Keratinocyte (primary cell): ENCODE data around the gene PRKAA2. TPM values are rescaled to one million over a fixed set of nuclear protein-coding genes. Genes with fewer than 3 reads are reported as not detected.
A peak's percentile ranks its signal among the peaks of the same experiment; 100 is the strongest.

Experiments
- DNase-seq: peaks from one replicate; pipeline ENCODE4 v3.0.0-alpha.2; 2011; ENCODE audit warnings: low read depth, missing footprints, low spot score
- FAIRE-seq: peaks from 2 replicates; lab custom pipeline; 2011; peaks lifted over from hg19 to GRCh38; lab: Jason Lieb, UNC
- H2AFZ ChIP-seq: 2 replicates; pipeline ENCODE4 v1.6.0; 2012; ENCODE audit warnings: low read length, control low read depth, inconsistent platforms; ENCODE audit not compliant: control insufficient read depth
- H3K27ac ChIP-seq: 2 replicates; pipeline ENCODE4 v1.5.1; 2011; ENCODE audit warnings: low read length; ENCODE audit not compliant: control insufficient read depth, insufficient read depth
- H3K27me3 ChIP-seq: 3 replicates; pipeline ENCODE4 v1.6.0; 2011; ENCODE audit warnings: low read length; ENCODE audit not compliant: control insufficient read depth, insufficient read depth; ENCODE audit errors: extremely low read depth
- H3K36me3 ChIP-seq, 2 experiments: 2 replicates in 1 of 2; 3 replicates in 1 of 2; pipeline ENCODE4 v1.5.1; 2011; ENCODE audit warnings: low read length in 2 of 2, mild to moderate bottlenecking in 1 of 2; ENCODE audit not compliant: control insufficient read depth in 2 of 2, insufficient read depth in 2 of 2; ENCODE audit errors: extremely low read depth in 1 of 2
- H3K4me1 ChIP-seq: 3 replicates; pipeline ENCODE4 v1.5.1; 2011; ENCODE audit warnings: low read length; ENCODE audit not compliant: control insufficient read depth, insufficient read depth; ENCODE audit errors: extremely low read depth
- H3K4me2 ChIP-seq: 3 replicates; pipeline ENCODE4 v1.6.0; 2011; ENCODE audit warnings: low read depth, low read length; ENCODE audit not compliant: control insufficient read depth, insufficient read depth; ENCODE audit errors: extremely low read depth
- H3K4me3 ChIP-seq, 3 experiments: fragments of 200-600 bp in 1 of 3; sonication (generic) in 1 of 3; 2 replicates in 2 of 3; 3 replicates in 1 of 3; pipeline ENCODE4 v1.5.1; 2011 to 2016; ENCODE audit warnings: low read length in 3 of 3, mild to moderate bottlenecking in 3 of 3, control low read depth in 2 of 3, inconsistent platforms in 1 of 3, low read depth in 1 of 3, mixed read lengths in 1 of 3, mixed run types in 1 of 3, moderate library complexity in 1 of 3; ENCODE audit not compliant: control insufficient read depth in 2 of 3, insufficient read depth in 2 of 3; ENCODE audit errors: extremely low read depth in 1 of 3
- H3K79me2 ChIP-seq: 2 replicates; pipeline ENCODE4 v1.6.0; 2012; ENCODE audit warnings: low read length; ENCODE audit not compliant: control insufficient read depth, insufficient read depth
- H3K9ac ChIP-seq: 3 replicates; pipeline ENCODE4 v1.6.0; 2011; ENCODE audit warnings: low read length; ENCODE audit not compliant: control insufficient read depth, insufficient read depth; ENCODE audit errors: extremely low read depth
- H3K9me1 ChIP-seq: 3 replicates; pipeline ENCODE4 v1.6.0; 2011; ENCODE audit warnings: low read length; ENCODE audit not compliant: control insufficient read depth, insufficient read depth; ENCODE audit errors: extremely low read depth
- H3K9me3 ChIP-seq: 2 replicates; pipeline ENCODE4 v1.5.1; 2012; ENCODE audit warnings: low read depth, low read length; ENCODE audit not compliant: control insufficient read depth
- H4K20me1 ChIP-seq: 3 replicates; pipeline ENCODE4 v1.6.0; 2011; ENCODE audit warnings: low read length; ENCODE audit not compliant: control insufficient read depth, insufficient read depth; ENCODE audit errors: extremely low read depth
- EZH2 ChIP-seq: IDR thresholded peaks from one replicate; pipeline ENCODE4 v1.6.1; 2012; ENCODE audit warnings: inconsistent platforms, mild to moderate bottlenecking, low read length, moderate library complexity
- dilution Hi-C: fragments of 300-500 bp; cut with MboI; formaldehyde crosslinking; loops from one replicate; pipeline ENCODE4 v1.7.0; 2020; ENCODE audit warnings: low sequenced_read_pairs; ENCODE audit not compliant: extremely low pct_ligation_motif_present
- polyA plus RNA-seq, 5 experiments: library from polyadenylated mRNA; depleted of rRNA in 3 of 5; stranded (reverse) in 3 of 5; stranded (forward) in 1 of 5; unstranded in 1 of 5; fragments of >200 nt; gene quantifications; 1 replicate in 1 of 5; 2 replicates in 3 of 5; 3 replicates in 1 of 5; pipeline versions ENCODE4 v1.2.1 to v1.2.3, GENCODE V29; 2011 to 2012; ENCODE audit warnings: missing spikeins in 2 of 5, low read depth in 1 of 5, low replicate concordance in 1 of 5
- TF ChIP-seq, protein P1 (sequence below), 3 experiments: IDR thresholded peaks in 1 of 3; conservative IDR thresholded peaks in 1 of 3; optimal IDR thresholded peaks in 1 of 3; 2 replicates in 2 of 3; 3 replicates in 1 of 3; pipeline versions ENCODE3 to v1.5.1; 2011; ENCODE audit warnings: low read length in 3 of 3, mild to moderate bottlenecking in 3 of 3, moderate library complexity in 2 of 3, control low read depth in 1 of 3, inconsistent platforms in 1 of 3; ENCODE audit not compliant: insufficient read depth in 2 of 3; ENCODE audit errors: extremely low read depth in 1 of 3

The PRKAA2 gene
- polyA plus RNA-seq, 1 donor (not counting 4 experiments of a cell fraction or from before 2014, with no cell fraction given) = 0.21 TPM

DNA sequence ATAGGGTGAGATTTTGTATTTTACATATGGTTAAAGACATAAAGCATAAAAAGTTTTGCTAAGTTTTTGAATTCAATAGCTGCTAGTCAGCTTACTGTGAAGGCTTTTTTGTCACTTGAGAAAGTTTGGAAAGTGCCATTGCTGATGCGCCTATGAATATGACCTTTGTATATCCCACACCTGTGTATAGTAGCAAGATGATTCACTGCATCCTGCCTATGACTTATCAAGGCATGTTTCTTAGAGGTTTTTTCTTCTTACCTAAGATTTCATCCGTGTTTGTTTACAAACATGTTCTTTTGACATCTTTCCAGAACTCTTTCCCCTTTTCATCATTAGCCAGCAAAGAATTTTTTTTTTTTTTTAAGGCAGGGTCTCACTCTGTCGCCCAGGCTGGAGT is 51.5 kb downstream of the PRKAA2 start:
- H3K4me2 ChIP-seq = no peak overlapping the region
- H3K4me3 ChIP-seq = no peak overlapping the region
- no peaks in the 10 kb centered on the region for H3K79me2 ChIP-seq
- no peak overlapping the region for H2AFZ ChIP-seq
- no peaks in the 10 kb centered on the region for H3K9me1 ChIP-seq
- H3K36me3 ChIP-seq = no peaks in the 10 kb centered on the region
- no peak overlapping the region for H3K27ac ChIP-seq
- H3K4me1 ChIP-seq = no peaks in the 10 kb centered on the region
- no peaks in the 10 kb centered on the region for H3K9me3 ChIP-seq
- TF ChIP-seq, protein P1, sequence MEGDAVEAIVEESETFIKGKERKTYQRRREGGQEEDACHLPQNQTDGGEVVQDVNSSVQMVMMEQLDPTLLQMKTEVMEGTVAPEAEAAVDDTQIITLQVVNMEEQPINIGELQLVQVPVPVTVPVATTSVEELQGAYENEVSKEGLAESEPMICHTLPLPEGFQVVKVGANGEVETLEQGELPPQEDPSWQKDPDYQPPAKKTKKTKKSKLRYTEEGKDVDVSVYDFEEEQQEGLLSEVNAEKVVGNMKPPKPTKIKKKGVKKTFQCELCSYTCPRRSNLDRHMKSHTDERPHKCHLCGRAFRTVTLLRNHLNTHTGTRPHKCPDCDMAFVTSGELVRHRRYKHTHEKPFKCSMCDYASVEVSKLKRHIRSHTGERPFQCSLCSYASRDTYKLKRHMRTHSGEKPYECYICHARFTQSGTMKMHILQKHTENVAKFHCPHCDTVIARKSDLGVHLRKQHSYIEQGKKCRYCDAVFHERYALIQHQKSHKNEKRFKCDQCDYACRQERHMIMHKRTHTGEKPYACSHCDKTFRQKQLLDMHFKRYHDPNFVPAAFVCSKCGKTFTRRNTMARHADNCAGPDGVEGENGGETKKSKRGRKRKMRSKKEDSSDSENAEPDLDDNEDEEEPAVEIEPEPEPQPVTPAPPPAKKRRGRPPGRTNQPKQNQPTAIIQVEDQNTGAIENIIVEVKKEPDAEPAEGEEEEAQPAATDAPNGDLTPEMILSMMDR (optimal IDR thresholded peaks at IDR 0.05 in 1 of 3, IDR thresholded peaks at IDR 0.05 in 1 of 3, conservative IDR thresholded peaks at IDR 0.05 in 1 of 3; ENCODE audit: extremely low read depth in 1 of 3, insufficient read depth in 2 of 3, low read length in 3 of 3) = no peak
- TF ChIP-seq EZH2 = no peak
- H3K27me3 ChIP-seq = no peaks in the 10 kb centered on the region
- DNase-seq (no peak), FAIRE-seq (peak; percentile 20)
- dilution Hi-C loops = no loop called here
- H3K9ac ChIP-seq = no peak overlapping the region
- no peaks in the 10 kb centered on the region for H4K20me1 ChIP-seq

DNA sequence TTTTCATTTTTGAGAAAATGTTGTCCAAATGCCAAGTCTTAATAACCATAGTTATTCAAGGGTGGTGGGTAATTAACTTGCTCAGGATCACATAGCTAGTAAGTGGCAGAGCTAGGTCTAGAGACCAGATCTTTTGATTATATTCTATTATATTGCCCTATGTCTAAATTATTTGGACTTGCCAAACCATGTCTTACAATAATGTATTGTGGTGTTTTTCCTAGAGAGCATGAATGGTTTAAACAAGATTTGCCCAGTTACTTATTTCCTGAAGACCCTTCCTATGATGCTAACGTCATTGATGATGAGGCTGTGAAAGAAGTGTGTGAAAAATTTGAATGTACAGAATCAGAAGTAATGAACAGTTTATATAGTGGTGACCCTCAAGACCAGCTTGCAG is 58.6 kb downstream of the PRKAA2 start:
- no peak overlapping the region for H3K9ac ChIP-seq
- DNase-seq (no peak), FAIRE-seq (no peak)
- no peak overlapping the region for H3K4me2 ChIP-seq
- H4K20me1 ChIP-seq = no peaks in the 10 kb centered on the region
- H3K9me3 ChIP-seq = no peaks in the 10 kb centered on the region
- H3K4me1 ChIP-seq = no peaks in the 10 kb centered on the region
- no peaks in the 10 kb centered on the region for H3K9me1 ChIP-seq
- TF ChIP-seq, protein P1 (optimal IDR thresholded peaks at IDR 0.05 in 1 of 3, IDR thresholded peaks at IDR 0.05 in 1 of 3, conservative IDR thresholded peaks at IDR 0.05 in 1 of 3; ENCODE audit: extremely low read depth in 1 of 3, insufficient read depth in 2 of 3, low read length in 3 of 3) = no peak
- no peak for TF ChIP-seq EZH2
- no peaks in the 10 kb centered on the region for H3K36me3 ChIP-seq
- no peak overlapping the region for H3K4me3 ChIP-seq
- no peaks in the 10 kb centered on the region for H3K79me2 ChIP-seq
- no peak overlapping the region for H3K27ac ChIP-seq
- dilution Hi-C loops = no loop called here
- H2AFZ ChIP-seq = no peak overlapping the region
- H3K27me3 ChIP-seq = no peaks in the 10 kb centered on the region
